Parathyroid adenoma (tissue), 2 donors: Measurements from ENCODE around the gene WNT16.
"Not testable (repeated sequence)": the region's sequence is repeated elsewhere in the genome, so short reads cannot be mapped to it uniquely, and the experiment has no call there.

Source experiments
- H2AFZ ChIP-seq: fragments of 300-600 bp; sonication (generic); one replicate; pipeline ENCODE4 v1.7.0; 2017; ENCODE audit warnings: antibody characterized with exemption, mild to moderate bottlenecking
- H3K27ac ChIP-seq: fragments of 300-600 bp; sonication (generic); one replicate; pipeline ENCODE4 v1.7.0; 2017
- H3K27me3 ChIP-seq: fragments of 300-600 bp; sonication (generic); one replicate; pipeline ENCODE4 v1.7.0; 2017; ENCODE audit warnings: low read length; ENCODE audit not compliant: control insufficient read depth, insufficient read depth
- H3K36me3 ChIP-seq: fragments of 300-600 bp; sonication (generic); one replicate; pipeline ENCODE4 v1.7.0; 2017; ENCODE audit warnings: low read length; ENCODE audit not compliant: control insufficient read depth, insufficient read depth
- H3K4me1 ChIP-seq: fragments of 300-600 bp; sonication (generic); one replicate; pipeline ENCODE4 v1.7.0; 2017; ENCODE audit warnings: control low read depth
- H3K4me2 ChIP-seq: fragments of 300-600 bp; sonication (generic); one replicate; pipeline ENCODE4 v1.7.0; 2017; ENCODE audit warnings: low read length
- H3K4me3 ChIP-seq: fragments of 300-600 bp; sonication (generic); one replicate; pipeline ENCODE4 v1.7.0; 2017; ENCODE audit warnings: low read depth, low read length
- H3K79me2 ChIP-seq: fragments of 300-600 bp; sonication (generic); one replicate; pipeline ENCODE4 v1.7.0; 2017; ENCODE audit warnings: control low read depth
- H3K9ac ChIP-seq: fragments of 300-600 bp; sonication (generic); one replicate; pipeline ENCODE4 v1.7.0; 2017; ENCODE audit warnings: mild to moderate bottlenecking
- H3K9me3 ChIP-seq: fragments of 300-600 bp; sonication (generic); one replicate; pipeline ENCODE4 v1.7.0; 2017; ENCODE audit warnings: low read length; ENCODE audit not compliant: control insufficient read depth
- TF ChIP-seq, protein P1 (sequence below): fragments of 300-600 bp; sonication (generic); IDR thresholded peaks from one replicate; pipeline ENCODE4 v1.7.0; 2017; ENCODE audit warnings: antibody characterized with exemption, mild to moderate bottlenecking
- donor health status: primary hyperparathyroidism.

Gene WNT16

GRCh38 chr7:121288894-121289293, 39.9 kb upstream of the WNT16 start:
- Histone ChIP-seq H3K27me3 (no peaks in the 10 kb centered on the region), H3K4me2 (no peak overlapping the region), H3K9me3 (no peaks in the 10 kb centered on the region), H2AFZ (no peak overlapping the region), H3K4me3 (no peak overlapping the region), H3K36me3 (no peaks in the 10 kb centered on the region), H3K79me2 (no peaks in the 10 kb centered on the region), H3K27ac (no peak overlapping the region), H3K4me1 (no peaks in the 10 kb centered on the region), H3K9ac (no peak overlapping the region)
- TF ChIP-seq, protein P1, sequence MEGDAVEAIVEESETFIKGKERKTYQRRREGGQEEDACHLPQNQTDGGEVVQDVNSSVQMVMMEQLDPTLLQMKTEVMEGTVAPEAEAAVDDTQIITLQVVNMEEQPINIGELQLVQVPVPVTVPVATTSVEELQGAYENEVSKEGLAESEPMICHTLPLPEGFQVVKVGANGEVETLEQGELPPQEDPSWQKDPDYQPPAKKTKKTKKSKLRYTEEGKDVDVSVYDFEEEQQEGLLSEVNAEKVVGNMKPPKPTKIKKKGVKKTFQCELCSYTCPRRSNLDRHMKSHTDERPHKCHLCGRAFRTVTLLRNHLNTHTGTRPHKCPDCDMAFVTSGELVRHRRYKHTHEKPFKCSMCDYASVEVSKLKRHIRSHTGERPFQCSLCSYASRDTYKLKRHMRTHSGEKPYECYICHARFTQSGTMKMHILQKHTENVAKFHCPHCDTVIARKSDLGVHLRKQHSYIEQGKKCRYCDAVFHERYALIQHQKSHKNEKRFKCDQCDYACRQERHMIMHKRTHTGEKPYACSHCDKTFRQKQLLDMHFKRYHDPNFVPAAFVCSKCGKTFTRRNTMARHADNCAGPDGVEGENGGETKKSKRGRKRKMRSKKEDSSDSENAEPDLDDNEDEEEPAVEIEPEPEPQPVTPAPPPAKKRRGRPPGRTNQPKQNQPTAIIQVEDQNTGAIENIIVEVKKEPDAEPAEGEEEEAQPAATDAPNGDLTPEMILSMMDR, result no peak

GRCh38 chr7:121289930-121290329, 38.9 kb upstream of the WNT16 start:
- not testable (repeated sequence) for H3K27ac ChIP-seq, H3K9me3 ChIP-seq, H3K4me3 ChIP-seq, H2AFZ ChIP-seq, H3K36me3 ChIP-seq, H3K9ac ChIP-seq, H3K27me3 ChIP-seq, H3K4me2 ChIP-seq, H3K4me1 ChIP-seq, H3K79me2 ChIP-seq

DNA sequence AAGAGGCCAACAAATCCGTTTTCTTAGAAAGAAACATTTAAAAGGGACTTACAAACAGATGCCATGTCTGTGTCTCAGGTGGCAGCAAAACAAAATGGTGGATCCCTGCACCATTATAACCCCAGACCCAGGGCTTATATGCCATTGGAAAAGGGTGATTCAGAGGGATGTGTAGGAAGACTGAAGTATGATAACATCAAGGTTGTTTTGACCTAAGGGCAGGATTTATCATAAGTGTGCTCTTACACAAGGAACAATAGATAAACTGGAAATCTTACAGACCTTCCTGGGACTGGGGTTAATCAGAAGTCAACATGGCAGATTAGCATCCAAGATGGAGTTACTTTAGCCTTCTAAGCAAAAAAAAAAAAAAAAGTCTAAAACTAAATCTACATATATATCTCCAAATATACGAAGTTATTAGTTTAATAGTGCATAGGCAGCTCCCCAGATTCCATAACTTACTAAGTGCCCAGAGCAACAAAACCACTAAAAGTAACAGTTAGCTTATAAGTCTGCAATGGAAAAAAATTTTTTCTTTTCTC, 34.3 kb upstream of the WNT16 start:
- H3K4me1 ChIP-seq, result no peaks in the 10 kb centered on the region
- H2AFZ ChIP-seq, result no peak overlapping the region
- H3K4me2 ChIP-seq, result no peak overlapping the region
- no peak overlapping the region for H3K27ac ChIP-seq
- H3K9ac ChIP-seq, result no peak overlapping the region
- H3K79me2 ChIP-seq, result no peaks in the 10 kb centered on the region
- H3K36me3 ChIP-seq, result no peaks in the 10 kb centered on the region
- TF ChIP-seq, protein P1, result no peak
- H3K9me3 ChIP-seq, result no peaks in the 10 kb centered on the region
- H3K27me3 ChIP-seq, result no peaks in the 10 kb centered on the region
- no peak overlapping the region for H3K4me3 ChIP-seq

GRCh38 chr7:121297843-121298242, 31.0 kb upstream of the WNT16 start:
- TF ChIP-seq, protein P1, result no peak
- no peaks in the 10 kb centered on the region for H3K79me2 ChIP-seq
- H3K9me3 ChIP-seq, result no peaks in the 10 kb centered on the region
- H3K27me3 ChIP-seq, result no peaks in the 10 kb centered on the region
- H3K4me2 ChIP-seq, result no peak overlapping the region
- no peaks in the 10 kb centered on the region for H3K36me3 ChIP-seq
- no peaks in the 10 kb centered on the region for H3K4me1 ChIP-seq
- no peak overlapping the region for H3K4me3 ChIP-seq
- no peak overlapping the region for H2AFZ ChIP-seq
- H3K27ac ChIP-seq, result no peak overlapping the region
- H3K9ac ChIP-seq, result no peak overlapping the region

- Histone ChIP-seq H3K4me2 (no peak overlapping the region), H3K79me2 (no peaks in the 10 kb centered on the region), H3K27ac (no peak overlapping the region), H3K27me3 (no peaks in the 10 kb centered on the region), H3K9me3 (no peaks in the 10 kb centered on the region), H3K4me3 (no peak overlapping the region), H3K36me3 (no peaks in the 10 kb centered on the region), H3K9ac (no peak overlapping the region), H2AFZ (no peak overlapping the region), H3K4me1 (no peaks in the 10 kb centered on the region)
- TF ChIP-seq, protein P1, result no peak
These were observed 30.0 kb upstream of the WNT16 start for GRCh38 chr7:121298831-121299239.
